HG03159 (cell line): Measurements from ENCODE around the gene SPAG8.

Source experiments
- ATAC-seq: cut with Tn5 transposase; IDR thresholded peaks from one replicate; pipeline ENCODE4 v1.9.1; 2021; ENCODE audit warnings: mild to moderate bottlenecking, moderate library complexity; ENCODE audit not compliant: unreplicated experiment

The SPAG8 gene

GRCh38 chr9:35812025-35812602, at the start of gene SPAG8:
TSS of gene SPAG8 (minus strand) at chr9:35812262. CDS start at chr9:35812147, 115 bp downstream.
- peak; percentile 66 for ATAC-seq

- no peak for ATAC-seq
Observed at GRCh38 chr9:35861161-35861897, 49.3 kb upstream of the SPAG8 start.

GRCh38 chr9:35859990-35860339, 47.9 kb upstream of the SPAG8 start:
- ATAC-seq, result no peak

GRCh38 chr9:35859310-35859989, 47.4 kb upstream of the SPAG8 start:
- no peak for ATAC-seq

GRCh38 chr9:35858458-35858857, 46.4 kb upstream of the SPAG8 start:
- ATAC-seq, result no peak

- ATAC-seq, result no peak
Observed at GRCh38 chr9:35856882-35857281, 44.8 kb upstream of the SPAG8 start.

- no peak for ATAC-seq
Observed at GRCh38 chr9:35856206-35856605, 44.1 kb upstream of the SPAG8 start.

GRCh38 chr9:35854091-35854762, 42.2 kb upstream of the SPAG8 start:
- ATAC-seq, result no peak

- no peak for ATAC-seq
Observed at GRCh38 chr9:35852876-35853865, 41.1 kb upstream of the SPAG8 start.

GRCh38 chr9:35852267-35852815, 40.3 kb upstream of the SPAG8 start:
- no peak for ATAC-seq

GRCh38 chr9:35847792-35848572, 35.9 kb upstream of the SPAG8 start:
- peak; percentile 79 for ATAC-seq

- ATAC-seq, result no peak
Observed at GRCh38 chr9:35845824-35846771, 34.0 kb upstream of the SPAG8 start.

- ATAC-seq, result no peak
Observed at GRCh38 chr9:35844628-35845270, 32.7 kb upstream of the SPAG8 start.

- peak; percentile 53 for ATAC-seq
Observed at GRCh38 chr9:35842795-35843194, 30.7 kb upstream of the SPAG8 start.

GRCh38 chr9:35842020-35842745, 30.1 kb upstream of the SPAG8 start:
- no peak for ATAC-seq

- ATAC-seq, result no peak
Observed at GRCh38 chr9:35841645-35841900, 29.5 kb upstream of the SPAG8 start.

- ATAC-seq, result no peak
Observed at GRCh38 chr9:35840881-35841644, 29.0 kb upstream of the SPAG8 start.
